GOT3 (cell line): ENCODE results near the gene EYS.
"Not testable (repeated sequence)": the region's sequence is repeated elsewhere in the genome, so short reads cannot be mapped to it uniquely, and the experiment has no call there.

Source experiments
- DNase-seq: peaks from one replicate; lab custom pipeline; 2025; ENCODE audit warnings: mixed read lengths; lab: John Stamatoyannopoulos, UW

The EYS gene

DNA sequence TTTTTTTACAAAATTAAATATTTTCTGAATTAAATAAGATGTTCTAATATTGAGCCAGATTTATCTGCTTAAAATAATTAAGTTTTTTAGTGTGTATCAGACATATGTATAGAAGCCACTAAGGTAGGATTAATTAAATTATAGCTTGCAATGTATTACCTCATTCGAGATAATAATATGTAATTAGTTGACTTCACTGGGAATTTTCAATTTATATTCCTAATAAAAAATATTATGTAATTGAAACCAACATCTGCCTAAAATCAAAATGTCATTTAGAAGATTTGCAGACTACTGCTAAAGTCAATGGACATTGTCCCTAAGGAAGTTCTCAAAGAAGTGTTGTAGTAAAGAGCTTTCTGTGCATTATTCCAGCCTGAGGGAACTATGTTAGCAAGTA is 254.7 kb downstream of the EYS start:
- no peak for DNase-seq

DNA sequence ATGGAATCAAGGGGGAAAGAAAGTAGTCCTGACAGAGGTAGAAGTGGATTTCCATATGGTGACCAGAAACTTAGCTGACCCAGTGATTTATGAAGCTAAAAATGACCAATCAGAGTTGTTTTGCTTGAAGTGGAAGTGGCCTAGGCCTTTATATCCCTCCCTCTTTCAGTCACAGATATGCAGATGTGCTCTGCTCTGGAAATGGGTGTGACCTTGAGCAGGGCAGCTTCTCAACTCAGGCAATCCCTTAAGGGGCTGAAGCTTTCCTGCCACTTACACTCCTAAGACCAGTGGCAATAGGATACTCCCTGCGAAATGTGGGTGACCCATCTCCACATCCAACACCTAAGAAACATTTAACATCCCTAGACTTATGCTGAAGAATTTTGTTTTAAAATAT is 256.6 kb downstream of the EYS start:
- DNase-seq: no peak

DNA sequence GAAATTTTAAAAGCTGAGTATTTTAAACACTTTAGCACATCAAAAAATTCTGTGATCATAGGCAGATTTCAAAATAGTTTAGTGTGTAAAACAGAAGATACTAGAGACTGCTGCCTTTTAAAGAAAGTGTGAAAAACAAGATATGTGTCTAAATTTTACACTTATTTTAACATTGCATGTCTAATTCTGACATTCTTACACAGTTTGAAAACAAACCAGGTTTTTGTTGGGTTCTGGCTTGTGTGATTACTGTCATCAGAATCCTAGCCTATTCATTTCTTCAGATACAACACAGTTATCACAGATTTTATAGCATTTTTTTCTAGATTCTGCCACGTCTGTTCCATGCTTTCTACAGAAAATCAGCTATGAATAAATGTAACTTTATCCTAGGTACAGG is 257.1 kb downstream of the EYS start:
- DNase-seq: no peak

- DNase-seq: no peak
Measured at GRCh38 chr6:65448866-65449265, 258.2 kb downstream of the EYS start.

DNA sequence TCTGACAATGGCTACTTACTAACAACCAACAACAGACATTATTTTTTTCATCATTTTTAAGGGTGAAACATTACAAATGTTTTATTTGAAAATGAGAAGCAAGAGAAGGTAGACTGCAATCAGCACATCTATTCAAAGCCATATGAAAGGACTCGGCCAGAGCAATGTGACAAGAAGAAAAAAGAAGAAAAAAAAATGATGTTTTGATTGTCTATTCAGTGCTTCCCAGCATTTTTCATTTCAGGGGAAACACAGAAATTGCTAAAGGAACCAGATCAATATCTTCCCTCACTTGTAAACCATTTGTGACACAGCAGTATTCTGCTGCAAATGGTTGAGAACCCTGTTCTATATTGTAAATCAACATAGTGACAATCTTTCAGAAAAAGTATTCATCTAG is 270.7 kb downstream of the EYS start:
- DNase-seq: no peak

DNA sequence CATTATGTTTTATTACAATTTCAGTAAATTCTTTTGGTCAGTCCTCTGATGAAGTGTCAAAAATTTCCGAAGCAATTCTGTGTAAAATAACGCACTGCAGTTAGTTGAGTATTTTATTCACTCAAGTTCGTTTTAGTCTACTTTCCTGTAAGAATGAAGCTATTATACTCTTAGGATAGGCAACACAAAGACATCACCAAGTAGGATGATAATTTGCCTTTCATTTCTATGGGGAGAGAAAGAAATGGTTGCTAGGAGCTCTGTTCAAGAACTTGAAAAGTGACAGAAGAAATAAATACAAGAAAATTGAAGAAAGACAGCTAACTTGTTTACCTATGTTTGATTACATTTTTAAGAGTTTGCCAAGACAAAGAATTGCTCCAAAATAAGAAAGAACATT is 290.4 kb downstream of the EYS start:
- no peak for DNase-seq

GRCh38 chr6:65410309-65410708 is 296.7 kb downstream of the EYS start:
- DNase-seq: no peak

DNA sequence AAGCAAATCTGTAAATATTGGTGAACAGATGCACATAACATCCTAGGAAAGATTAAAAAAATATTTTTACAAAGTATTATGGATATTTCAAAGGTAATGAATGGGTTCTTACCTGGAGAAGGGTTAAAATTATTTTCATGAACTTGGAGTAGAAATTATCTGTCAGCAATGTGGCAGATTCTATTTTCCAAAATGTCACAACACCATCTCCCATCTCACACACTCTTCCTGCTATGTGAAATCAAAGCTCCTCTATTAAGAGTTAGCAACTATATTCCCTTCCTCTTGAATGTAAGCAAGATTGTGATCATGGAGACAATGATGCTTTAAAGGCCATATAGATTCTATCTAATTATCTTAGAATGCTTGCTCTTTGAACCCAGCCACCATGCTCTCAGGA is 304.5 kb downstream of the EYS start:
- no peak for DNase-seq

GRCh38 chr6:65399355-65400084 is 307.5 kb downstream of the EYS start:
- DNase-seq: no peak

DNA sequence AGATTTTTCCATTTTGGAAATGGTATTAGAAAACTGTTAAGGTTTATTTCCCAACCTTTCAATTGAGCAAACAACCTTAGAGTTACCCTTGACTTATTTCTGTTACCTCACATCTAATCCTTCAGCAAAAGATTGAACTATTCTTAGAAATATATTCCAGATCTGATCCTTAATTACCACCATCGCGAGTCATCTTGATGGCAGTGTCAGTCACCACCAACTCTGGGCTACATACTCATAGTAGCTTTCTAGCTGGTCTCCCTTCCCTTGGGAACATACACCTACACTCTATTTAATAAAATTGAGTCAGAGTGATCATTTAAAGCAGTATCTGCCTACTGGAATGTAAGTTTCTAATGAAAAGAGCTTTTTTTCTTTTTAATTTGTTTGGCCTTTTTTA is 308.2 kb downstream of the EYS start:
- no peak for DNase-seq

DNA sequence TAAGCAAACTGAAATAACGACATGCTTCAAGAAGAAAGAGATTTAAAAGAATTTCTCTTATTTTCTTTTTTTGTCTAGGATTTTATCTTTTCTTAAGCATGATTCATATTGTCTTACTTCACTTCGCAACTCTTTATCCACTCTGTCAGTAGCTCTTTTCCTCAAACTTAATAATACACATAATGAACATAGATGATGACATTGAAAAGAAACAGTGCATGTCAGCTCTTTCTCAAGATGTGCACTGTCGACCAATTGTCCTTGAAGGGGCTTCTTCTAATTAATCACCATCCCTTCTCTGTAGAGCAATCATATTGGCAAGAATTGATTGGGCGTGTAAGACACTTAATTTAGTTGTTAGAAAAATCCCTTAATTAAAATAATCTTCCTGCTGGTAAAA is 356.5 kb downstream of the EYS start:
- no peak for DNase-seq

DNA sequence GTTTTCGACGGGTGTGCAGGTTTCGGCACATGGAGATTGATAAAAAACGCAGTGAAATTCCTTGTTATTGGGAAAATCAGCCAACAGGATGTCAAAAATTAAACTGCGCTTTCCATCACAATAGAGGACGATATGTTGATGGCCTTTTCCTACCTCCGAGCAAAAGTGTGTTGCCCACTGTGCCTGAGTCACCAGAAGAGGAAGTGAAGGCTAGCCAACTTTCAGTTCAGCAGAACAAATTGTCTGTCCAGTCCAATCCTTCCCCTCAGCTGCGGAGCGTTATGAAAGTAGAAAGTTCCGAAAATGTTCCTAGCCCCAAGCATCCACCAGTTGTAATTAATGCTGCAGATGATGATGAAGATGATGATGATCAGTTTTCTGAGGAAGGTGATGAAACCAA is 404.4 kb downstream of the EYS start:
- not testable (repeated sequence) for DNase-seq

DNA sequence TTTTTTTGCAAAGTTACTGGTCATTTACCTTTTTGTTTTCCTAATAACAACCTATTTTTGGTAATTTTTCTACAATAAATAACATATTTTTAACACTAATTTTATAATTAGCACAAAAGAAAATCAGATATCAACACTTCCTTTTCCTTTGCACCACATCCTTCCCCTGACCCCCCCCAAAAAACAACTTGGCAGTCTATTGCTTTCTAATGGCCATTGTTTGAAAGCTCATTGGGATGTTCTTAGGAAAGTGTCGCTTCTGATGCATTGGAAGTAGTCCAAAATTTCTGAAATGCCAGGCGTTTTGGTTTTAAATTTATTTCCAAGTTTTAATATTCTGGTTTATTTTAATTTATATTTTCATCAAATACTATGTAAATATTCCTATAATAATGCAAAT is 407.8 kb downstream of the EYS start:
- DNase-seq: no peak

DNA sequence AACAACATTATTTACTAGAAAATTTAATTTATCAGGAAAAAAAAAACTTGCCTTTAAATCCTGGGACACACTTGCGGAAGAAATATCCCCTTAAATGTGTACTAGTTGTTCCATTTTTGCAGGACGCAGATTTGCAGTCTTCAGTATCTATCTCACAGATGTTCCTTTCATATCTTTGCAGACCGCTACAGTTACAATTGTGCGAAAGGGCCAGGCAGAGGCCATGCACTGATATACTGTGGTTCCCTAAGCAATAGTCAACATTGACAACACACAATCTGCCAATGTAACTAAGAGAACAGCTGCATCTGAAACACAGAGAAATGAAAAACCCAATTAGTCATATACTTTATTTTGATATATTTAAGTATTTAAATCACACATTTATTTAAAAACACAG is 411.2 kb downstream of the EYS start:
- no peak for DNase-seq

DNA sequence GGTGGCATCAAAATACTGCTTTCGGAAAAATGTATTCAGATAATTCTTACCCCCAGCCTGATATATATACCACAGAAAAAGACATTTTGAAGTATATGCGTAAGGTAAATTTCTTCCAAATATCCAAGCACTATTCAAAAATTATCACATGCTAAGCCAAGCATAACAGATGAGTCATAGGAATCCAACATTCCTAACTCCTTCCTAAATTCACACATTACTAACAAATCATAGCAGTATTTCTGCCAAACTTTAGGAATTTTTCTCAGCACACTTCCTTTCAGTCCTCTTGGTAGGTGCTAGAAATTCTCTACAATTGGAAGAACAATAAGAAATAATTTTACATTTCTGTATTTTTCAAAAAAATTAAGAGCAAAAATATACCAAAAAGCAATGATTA is 417.5 kb downstream of the EYS start:
- no peak for DNase-seq

DNA sequence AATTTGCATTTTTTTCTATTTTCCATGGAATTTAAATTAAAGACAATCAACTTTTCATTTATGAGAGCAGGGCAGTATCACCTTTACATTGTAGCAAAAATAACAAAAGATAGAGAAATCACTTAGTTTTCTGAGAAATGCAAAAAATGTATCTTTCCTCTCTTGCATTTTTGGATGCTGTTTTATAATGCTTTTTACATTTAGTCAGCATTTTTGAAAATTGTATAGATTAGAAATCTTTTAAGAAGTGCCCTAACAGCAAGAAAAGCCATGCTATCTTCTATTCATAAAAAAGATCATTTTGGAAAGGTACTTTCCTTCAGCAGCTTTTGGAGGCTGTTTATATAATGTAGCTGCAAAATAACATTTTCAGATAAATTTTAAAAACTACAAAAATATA is 421.8 kb downstream of the EYS start:
- DNase-seq: no peak

DNA sequence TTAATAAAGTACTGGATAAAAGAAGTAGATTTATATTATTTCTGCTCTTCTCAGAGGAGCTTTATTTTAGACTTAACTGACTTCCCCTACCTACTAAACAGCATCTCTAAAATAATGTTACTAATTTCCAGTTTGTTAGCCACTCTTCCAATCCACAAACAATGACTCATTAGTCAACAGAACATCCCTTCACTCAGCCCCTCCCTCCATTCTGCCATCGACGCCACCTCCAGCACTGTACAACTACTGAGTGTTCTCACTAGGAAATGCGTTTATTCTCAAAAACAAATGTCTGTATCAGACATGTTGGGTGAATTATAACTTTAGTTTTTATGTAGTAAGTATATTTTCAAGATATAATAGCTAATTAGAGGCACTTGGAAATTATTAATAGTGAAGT is 427.0 kb downstream of the EYS start:
- no peak for DNase-seq

GRCh38 chr6:65262241-65262640 is 444.8 kb downstream of the EYS start:
- no peak for DNase-seq

GRCh38 chr6:65259982-65260381 is 447.0 kb downstream of the EYS start:
- no peak for DNase-seq

- no peak for DNase-seq
Measured at GRCh38 chr6:65259059-65259458, 448.0 kb downstream of the EYS start.

DNA sequence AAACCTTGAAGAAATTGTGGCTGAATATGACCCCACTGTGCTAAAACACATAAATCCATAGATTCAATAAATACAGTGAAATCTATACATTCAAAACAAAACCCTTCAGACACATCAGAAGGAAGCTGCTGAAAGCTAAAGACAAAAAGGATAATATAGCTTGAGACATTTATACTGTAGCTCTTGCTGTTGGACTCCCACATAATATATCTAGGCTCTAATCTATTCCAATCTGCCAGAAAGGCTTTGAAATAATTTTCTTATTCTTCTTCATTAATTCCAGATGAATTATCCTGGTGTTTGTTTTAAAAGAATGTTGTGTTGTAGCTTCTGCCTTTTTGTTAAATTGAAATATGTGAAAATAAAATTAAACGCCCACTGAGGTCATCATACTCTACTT is 454.0 kb downstream of the EYS start:
- no peak for DNase-seq

DNA sequence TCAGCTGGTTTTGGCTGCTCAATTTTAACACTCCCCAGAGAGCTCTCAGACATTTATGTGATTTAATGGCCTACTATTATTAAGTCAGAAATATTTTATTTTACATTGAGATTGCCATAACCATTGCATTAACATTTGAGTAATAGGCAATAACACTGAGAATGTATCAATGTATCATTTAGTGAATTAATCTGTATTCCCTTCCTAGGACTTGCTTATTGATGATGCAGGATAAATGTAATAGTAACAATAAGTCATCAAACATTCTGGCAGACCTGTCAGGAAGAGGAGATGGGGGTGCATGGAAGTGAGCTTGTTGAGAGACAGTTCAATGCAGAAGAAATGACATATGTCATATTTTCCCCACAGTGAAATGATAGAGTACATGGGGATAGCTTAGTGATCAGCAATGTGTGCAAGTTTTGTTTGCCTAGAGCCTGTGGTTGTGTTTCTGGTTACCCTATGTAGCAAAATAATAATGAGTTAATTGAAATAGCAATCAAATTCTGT is 458.9 kb downstream of the EYS start:
- no peak for DNase-seq

DNA sequence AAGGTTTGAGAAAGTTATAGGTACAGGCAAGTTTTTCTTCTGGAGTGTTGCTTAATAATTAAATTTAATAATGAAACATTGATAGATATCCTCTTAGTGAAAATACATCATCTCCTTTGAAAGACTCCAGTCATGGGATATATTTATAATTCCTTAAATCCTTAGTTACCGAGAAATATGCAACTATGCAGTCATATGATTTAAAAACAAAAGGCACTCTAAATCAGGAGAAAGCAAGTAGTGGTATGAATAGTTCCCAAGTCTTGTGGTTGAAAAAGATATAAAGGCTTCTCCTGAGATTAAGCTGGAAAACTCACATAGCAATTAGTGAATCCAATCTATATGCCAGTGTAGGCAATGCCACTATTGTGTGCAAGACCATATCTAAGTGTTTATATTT is 475.4 kb downstream of the EYS start:
- DNase-seq: no peak

GRCh38 chr6:65229825-65230224 is 477.2 kb downstream of the EYS start:
- no peak for DNase-seq
